ENCODE measurements around the gene SLC41A1.

Gene SLC41A1

GRCh38 chr1:205750138-205751035, 62.6 kb downstream of the SLC41A1 start, which contains the start of gene NUCKS1:
NUCKS1 (minus strand) TSS chr1:205750182; CDS start chr1:205749973, 209 bp downstream.
- peak; percentile 97 for FAIRE-seq

GRCh38 chr1:205749234-205750137, 63.5 kb downstream of the SLC41A1 start:
- no peak for FAIRE-seq

- FAIRE-seq, result no peak
Measured at GRCh38 chr1:205748403-205749233, 64.4 kb downstream of the SLC41A1 start.

- FAIRE-seq, result no peak
Measured at GRCh38 chr1:205746757-205747412, 66.1 kb downstream of the SLC41A1 start.

GRCh38 chr1:205744403-205744802, 68.6 kb downstream of the SLC41A1 start:
- no peak for FAIRE-seq

GRCh38 chr1:205743977-205744376, 69.0 kb downstream of the SLC41A1 start:
- FAIRE-seq, result no peak

GRCh38 chr1:205741681-205742080, 71.3 kb downstream of the SLC41A1 start:
- no peak for FAIRE-seq

GRCh38 chr1:205739348-205740160, 73.4 kb downstream of the SLC41A1 start:
- no peak for FAIRE-seq
